ENCODE measurements around the gene COX17. TPM values are rescaled to one million over a fixed set of nuclear protein-coding genes. Genes with fewer than 3 reads are reported as not detected.

Gene COX17
- total and polyA plus RNA-seq, 2 experiments from 2014 or later: 28.3 to 87.2 TPM

DNA sequence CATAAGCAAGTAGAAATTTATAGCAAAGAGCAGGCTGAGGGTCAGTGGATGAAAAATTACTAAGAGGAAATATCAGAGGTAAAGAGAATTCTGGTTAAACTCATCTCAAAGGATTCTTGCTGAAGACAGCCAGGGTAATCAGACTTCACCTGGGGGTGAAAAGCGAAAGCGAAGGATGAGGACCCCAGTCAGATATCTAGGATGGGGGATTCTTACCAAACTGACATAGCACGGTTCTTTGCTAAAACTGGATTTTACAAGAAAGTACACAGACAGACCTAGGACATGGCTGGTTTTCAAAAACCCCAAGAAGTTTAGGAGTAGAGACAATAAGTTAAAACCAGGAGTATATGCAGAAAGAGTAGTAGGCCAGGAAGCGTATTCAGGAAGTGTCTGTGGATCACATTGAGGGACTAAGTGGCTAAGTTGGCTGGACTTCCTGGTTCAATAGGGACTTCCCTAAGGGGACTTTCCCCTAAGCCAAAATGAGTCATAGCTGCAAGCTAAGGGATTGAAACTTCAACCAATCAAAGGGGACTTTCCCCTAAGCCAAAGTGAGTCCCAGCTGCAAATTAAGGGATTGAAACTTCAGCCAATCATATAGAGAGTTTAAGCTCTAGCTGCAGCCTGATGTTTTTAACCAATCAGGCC, 23.2 kb upstream of the COX17 start:
- WGBS (ENCODE audit: low lambda C conversion rate, missing lambda C conversion rate): 97% methylated on average over 4 of the region's 4 CpGs
- Histone ChIP-seq H3K79me2 (no peaks in the 10 kb centered on the region), H3K27ac (no peak overlapping the region), H2AFZ (peak overlapping the region; percentile 38), H3K36me3 (replicated peaks; ENCODE audit: insufficient read depth, low read depth) (no peaks in the 10 kb centered on the region), H3K27me3 (no peaks in the 10 kb centered on the region), H4K20me1 (ENCODE audit: insufficient read depth, poor library complexity, severe bottlenecking) (no peaks in the 10 kb centered on the region), H3K9me2 (replicated peaks; ENCODE audit: insufficient read depth) (no peaks in the 10 kb centered on the region), H3K4me3 (no peak overlapping the region), H3K9me3 (ENCODE audit: low read depth) (no peaks in the 10 kb centered on the region), H3K4me1 (ENCODE audit: insufficient read depth) (no peaks in the 10 kb centered on the region), H3K4me2 (no peak overlapping the region)
- TF ChIP-seq EZH2 (IDR thresholded peaks at IDR 0.05; ENCODE audit: borderline replicate concordance) (no peak), EZH2phosphoT487 (IDR thresholded peaks at IDR 0.05; ENCODE audit: low read depth, severe bottlenecking, unreplicated experiment) (no peak)
- TF ChIP-seq, protein P1, sequence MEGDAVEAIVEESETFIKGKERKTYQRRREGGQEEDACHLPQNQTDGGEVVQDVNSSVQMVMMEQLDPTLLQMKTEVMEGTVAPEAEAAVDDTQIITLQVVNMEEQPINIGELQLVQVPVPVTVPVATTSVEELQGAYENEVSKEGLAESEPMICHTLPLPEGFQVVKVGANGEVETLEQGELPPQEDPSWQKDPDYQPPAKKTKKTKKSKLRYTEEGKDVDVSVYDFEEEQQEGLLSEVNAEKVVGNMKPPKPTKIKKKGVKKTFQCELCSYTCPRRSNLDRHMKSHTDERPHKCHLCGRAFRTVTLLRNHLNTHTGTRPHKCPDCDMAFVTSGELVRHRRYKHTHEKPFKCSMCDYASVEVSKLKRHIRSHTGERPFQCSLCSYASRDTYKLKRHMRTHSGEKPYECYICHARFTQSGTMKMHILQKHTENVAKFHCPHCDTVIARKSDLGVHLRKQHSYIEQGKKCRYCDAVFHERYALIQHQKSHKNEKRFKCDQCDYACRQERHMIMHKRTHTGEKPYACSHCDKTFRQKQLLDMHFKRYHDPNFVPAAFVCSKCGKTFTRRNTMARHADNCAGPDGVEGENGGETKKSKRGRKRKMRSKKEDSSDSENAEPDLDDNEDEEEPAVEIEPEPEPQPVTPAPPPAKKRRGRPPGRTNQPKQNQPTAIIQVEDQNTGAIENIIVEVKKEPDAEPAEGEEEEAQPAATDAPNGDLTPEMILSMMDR (IDR thresholded peaks at IDR 0.05; ENCODE audit: poor library complexity): no peak
- peak; percentile 25 for DNase-seq (ENCODE audit: low spot score)

DNA sequence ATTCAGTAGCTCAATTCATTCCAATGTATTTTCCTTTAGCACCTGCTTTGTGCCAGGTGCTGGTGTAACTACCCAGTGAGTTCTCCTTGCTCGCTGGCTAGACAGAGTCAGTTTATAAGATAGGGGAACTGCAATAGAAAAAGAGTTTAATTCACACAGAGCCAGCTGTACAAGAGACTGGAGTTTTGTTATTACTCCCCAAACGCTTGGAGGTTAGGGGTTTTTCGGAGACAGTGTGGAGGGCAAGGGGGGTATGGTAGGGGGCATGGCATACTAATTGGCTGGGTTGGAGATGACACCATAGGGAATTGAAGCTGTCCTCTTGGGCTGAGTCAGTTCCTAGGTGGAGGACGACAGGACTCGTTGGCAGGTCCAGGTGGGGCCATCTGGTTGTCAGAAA, 20.2 kb upstream of the COX17 start:
- H3K4me2 ChIP-seq: no peak overlapping the region
- H2AFZ ChIP-seq: no peak overlapping the region
- H3K79me2 ChIP-seq: no peaks in the 10 kb centered on the region
- no peaks in the 10 kb centered on the region for H3K9me3 ChIP-seq (ENCODE audit: low read depth)
- TF ChIP-seq, protein P1 (IDR thresholded peaks at IDR 0.05; ENCODE audit: poor library complexity): no peak
- TF ChIP-seq EZH2 (IDR thresholded peaks at IDR 0.05; ENCODE audit: borderline replicate concordance): no peak
- TF ChIP-seq EZH2phosphoT487 (IDR thresholded peaks at IDR 0.05; ENCODE audit: low read depth, severe bottlenecking, unreplicated experiment): no peak
- H3K4me3 ChIP-seq: no peak overlapping the region
- no peak overlapping the region for H3K27ac ChIP-seq
- DNase-seq (ENCODE audit: low spot score): no peak
- WGBS (ENCODE audit: low lambda C conversion rate, missing lambda C conversion rate): 88% methylated on average over 5 of the region's 5 CpGs
- H4K20me1 ChIP-seq (ENCODE audit: insufficient read depth, poor library complexity, severe bottlenecking): no peaks in the 10 kb centered on the region
- no peaks in the 10 kb centered on the region for H3K4me1 ChIP-seq (ENCODE audit: insufficient read depth)
- no peaks in the 10 kb centered on the region for H3K27me3 ChIP-seq
- no peaks in the 10 kb centered on the region for H3K36me3 ChIP-seq (replicated peaks; ENCODE audit: insufficient read depth, low read depth)
- H3K9me2 ChIP-seq (replicated peaks; ENCODE audit: insufficient read depth): no peaks in the 10 kb centered on the region

DNA sequence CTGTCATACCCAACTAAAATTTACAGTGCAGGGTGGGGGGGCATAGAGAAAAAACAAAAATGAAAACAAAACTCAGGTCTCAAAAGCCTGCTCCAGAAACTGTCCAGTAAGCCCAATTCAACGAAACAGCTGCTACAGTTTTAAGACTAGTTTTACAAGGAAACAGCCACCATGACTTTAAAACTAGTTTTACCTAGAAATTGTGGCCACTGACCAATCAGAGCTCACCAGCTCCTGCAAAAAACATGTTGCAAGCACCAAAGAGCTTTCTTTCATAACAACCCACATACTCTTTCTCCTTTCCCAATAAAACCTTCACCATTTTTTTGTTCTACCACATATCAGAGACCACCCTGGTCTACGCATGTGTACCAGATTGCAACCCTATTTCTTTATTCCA, 18.3 kb upstream of the COX17 start:
- no peaks in the 10 kb centered on the region for H4K20me1 ChIP-seq (ENCODE audit: insufficient read depth, poor library complexity, severe bottlenecking)
- H3K79me2 ChIP-seq: no peaks in the 10 kb centered on the region
- no peak overlapping the region for H2AFZ ChIP-seq
- TF ChIP-seq, protein P1 (IDR thresholded peaks at IDR 0.05; ENCODE audit: poor library complexity): no peak
- TF ChIP-seq EZH2phosphoT487 (IDR thresholded peaks at IDR 0.05; ENCODE audit: low read depth, severe bottlenecking, unreplicated experiment) (no peak), EZH2 (IDR thresholded peaks at IDR 0.05; ENCODE audit: borderline replicate concordance) (no peak)
- H3K9me2 ChIP-seq (replicated peaks; ENCODE audit: insufficient read depth): no peaks in the 10 kb centered on the region
- H3K27me3 ChIP-seq: no peaks in the 10 kb centered on the region
- H3K4me3 ChIP-seq: no peak overlapping the region
- no peak for DNase-seq (ENCODE audit: low spot score)
- no peaks in the 10 kb centered on the region for H3K9me3 ChIP-seq (ENCODE audit: low read depth)
- H3K27ac ChIP-seq: no peak overlapping the region
- H3K36me3 ChIP-seq (replicated peaks; ENCODE audit: insufficient read depth, low read depth): no peaks in the 10 kb centered on the region
- H3K4me2 ChIP-seq: no peak overlapping the region
- WGBS (ENCODE audit: low lambda C conversion rate, missing lambda C conversion rate): 91% methylated on average over 2 of the region's 2 CpGs
- no peaks in the 10 kb centered on the region for H3K4me1 ChIP-seq (ENCODE audit: insufficient read depth)
